ENCODE data around the gene ZNF280D. TPM values are rescaled to one million over a fixed set of nuclear protein-coding genes. Genes with fewer than 3 reads are reported as not detected.

Gene ZNF280D
- total and polyA plus RNA-seq, 3 experiments from 2014 or later: 8.4 to 20.2 (median 18.7) TPM

- peaks cover 0 to 22% (median 1%) of the 10 kb centered on the region in 3 donors for H3K36me3 Mint-ChIP-seq
- Histone ChIP-seq H3K4me3 (ENCODE audit: low read length) (no peak overlapping the region), H3K36me3 (ENCODE audit: insufficient read depth, low read length) (peaks cover 4% of the 10 kb centered on the region), H3K27me3 (ENCODE audit: insufficient read depth, low read length, poor library complexity, severe bottlenecking) (no peaks in the 10 kb centered on the region), H3K9me3 (ENCODE audit: low read length) (no peaks in the 10 kb centered on the region), H3K4me1 (ENCODE audit: insufficient read depth, low read length) (no peaks in the 10 kb centered on the region), H3K27ac (ENCODE audit: low read depth, low read length) (no peak overlapping the region)
- H3K4me3 Mint-ChIP-seq: no peak overlapping the region
- H3K27me3 Mint-ChIP-seq: no peaks in the 10 kb centered on the region
- H3K9me3 Mint-ChIP-seq: no peaks in the 10 kb centered on the region
- DNase-seq: no peak
- no peak overlapping the region for H3K27ac Mint-ChIP-seq
- CTCF ChIA-PET: no interaction called here
- peaks cover 0 to 6% (median 0%) of the 10 kb centered on the region in 3 donors for H3K4me1 Mint-ChIP-seq
- POLR2A ChIA-PET: no interaction called here
Observed at GRCh38 chr15:56693761-56694160, 39.5 kb downstream of the ZNF280D start.

GRCh38 chr15:56690733-56691132 lies 42.6 kb downstream of the ZNF280D start:
- Histone ChIP-seq H3K4me3 (ENCODE audit: low read length) (no peak overlapping the region), H3K27ac (ENCODE audit: low read depth, low read length) (no peak overlapping the region), H3K4me1 (ENCODE audit: insufficient read depth, low read length) (no peaks in the 10 kb centered on the region), H3K27me3 (ENCODE audit: insufficient read depth, low read length, poor library complexity, severe bottlenecking) (no peaks in the 10 kb centered on the region), H3K36me3 (ENCODE audit: insufficient read depth, low read length) (no peaks in the 10 kb centered on the region), H3K9me3 (ENCODE audit: low read length) (no peaks in the 10 kb centered on the region)
- ChIA-PET CTCF (no interaction called here), POLR2A (no interaction called here)
- no peak for DNase-seq
- no peak overlapping the region for H3K27ac Mint-ChIP-seq
- H3K36me3 Mint-ChIP-seq: peaks cover 2 to 22% (median 5%) of the 10 kb centered on the region in 3 donors
- H3K4me3 Mint-ChIP-seq: no peak overlapping the region
- H3K9me3 Mint-ChIP-seq: no peaks in the 10 kb centered on the region
- H3K27me3 Mint-ChIP-seq: no peaks in the 10 kb centered on the region
- H3K4me1 Mint-ChIP-seq: peaks cover 0 to 6% (median 2%) of the 10 kb centered on the region in 3 donors

GRCh38 chr15:56683908-56684307 lies 49.4 kb downstream of the ZNF280D start:
- Histone ChIP-seq H3K36me3 (ENCODE audit: insufficient read depth, low read length) (no peaks in the 10 kb centered on the region), H3K27ac (ENCODE audit: low read depth, low read length) (no peak overlapping the region), H3K9me3 (ENCODE audit: low read length) (no peaks in the 10 kb centered on the region), H3K27me3 (ENCODE audit: insufficient read depth, low read length, poor library complexity, severe bottlenecking) (no peaks in the 10 kb centered on the region), H3K4me3 (ENCODE audit: low read length) (no peak overlapping the region), H3K4me1 (ENCODE audit: insufficient read depth, low read length) (no peaks in the 10 kb centered on the region)
- Mint-ChIP-seq H3K9me3 (no peaks in the 10 kb centered on the region), H3K36me3 (peaks cover 5 to 24% (median 7%) of the 10 kb centered on the region in 3 donors), H3K27ac (no peak overlapping the region), H3K27me3 (no peaks in the 10 kb centered on the region), H3K4me1 (peaks cover 0 to 2% (median 0%) of the 10 kb centered on the region in 3 donors), H3K4me3 (no peak overlapping the region)
- ChIA-PET POLR2A (no interaction called here), CTCF (no interaction called here)
- DNase-seq: no peak

- CTCF ChIA-PET: no interaction called here
- no peak for DNase-seq
- no peak overlapping the region for H3K27ac ChIP-seq (ENCODE audit: low read depth, low read length)
- H3K9me3 ChIP-seq (ENCODE audit: low read length): no peaks in the 10 kb centered on the region
- H3K27me3 ChIP-seq (ENCODE audit: insufficient read depth, low read length, poor library complexity, severe bottlenecking): no peaks in the 10 kb centered on the region
- Mint-ChIP-seq H3K27ac (no peak overlapping the region), H3K4me1 (no peaks in the 10 kb centered on the region), H3K36me3 (peaks cover 13 to 33% (median 15%) of the 10 kb centered on the region in 3 donors), H3K4me3 (no peak overlapping the region), H3K9me3 (no peaks in the 10 kb centered on the region), H3K27me3 (no peaks in the 10 kb centered on the region)
- H3K4me3 ChIP-seq (ENCODE audit: low read length): no peak overlapping the region
- POLR2A ChIA-PET: no interaction called here
- no peaks in the 10 kb centered on the region for H3K4me1 ChIP-seq (ENCODE audit: insufficient read depth, low read length)
- no peaks in the 10 kb centered on the region for H3K36me3 ChIP-seq (ENCODE audit: insufficient read depth, low read length)
Observed at GRCh38 chr15:56681113-56681512, 52.2 kb downstream of the ZNF280D start.

- Histone ChIP-seq H3K4me1 (ENCODE audit: insufficient read depth, low read length) (no peaks in the 10 kb centered on the region), H3K27ac (ENCODE audit: low read depth, low read length) (no peak overlapping the region), H3K27me3 (ENCODE audit: insufficient read depth, low read length, poor library complexity, severe bottlenecking) (no peaks in the 10 kb centered on the region), H3K9me3 (ENCODE audit: low read length) (no peaks in the 10 kb centered on the region), H3K4me3 (ENCODE audit: low read length) (no peak overlapping the region), H3K36me3 (ENCODE audit: insufficient read depth, low read length) (no peaks in the 10 kb centered on the region)
- Mint-ChIP-seq H3K4me3 (no peak overlapping the region), H3K4me1 (peaks cover 0 to 1% (median 0%) of the 10 kb centered on the region in 3 donors), H3K27me3 (no peaks in the 10 kb centered on the region), H3K27ac (no peak overlapping the region), H3K36me3 (peaks cover 20 to 45% (median 27%) of the 10 kb centered on the region in 3 donors), H3K9me3 (no peaks in the 10 kb centered on the region)
- POLR2A ChIA-PET: no interaction called here
- CTCF ChIA-PET: no interaction called here
- DNase-seq: no peak
Observed at GRCh38 chr15:56679225-56679624, 54.1 kb downstream of the ZNF280D start.

- DNase-seq: no peak
- Mint-ChIP-seq H3K27me3 (no peaks in the 10 kb centered on the region), H3K27ac (no peak overlapping the region), H3K4me1 (peaks cover 0 to 1% (median 0%) of the 10 kb centered on the region in 3 donors), H3K36me3 (peaks cover 20 to 49% (median 27%) of the 10 kb centered on the region in 3 donors), H3K4me3 (no peak overlapping the region), H3K9me3 (no peaks in the 10 kb centered on the region)
- Histone ChIP-seq H3K27me3 (ENCODE audit: insufficient read depth, low read length, poor library complexity, severe bottlenecking) (no peaks in the 10 kb centered on the region), H3K9me3 (ENCODE audit: low read length) (no peaks in the 10 kb centered on the region), H3K4me3 (ENCODE audit: low read length) (no peak overlapping the region), H3K27ac (ENCODE audit: low read depth, low read length) (no peak overlapping the region), H3K36me3 (ENCODE audit: insufficient read depth, low read length) (no peaks in the 10 kb centered on the region), H3K4me1 (ENCODE audit: insufficient read depth, low read length) (no peaks in the 10 kb centered on the region)
- ChIA-PET POLR2A (no interaction called here), CTCF (no interaction called here)
Observed at GRCh38 chr15:56678571-56678970, 54.7 kb downstream of the ZNF280D start.

- Mint-ChIP-seq H3K4me1 (peaks cover 0 to 1% (median 0%) of the 10 kb centered on the region in 3 donors), H3K27me3 (no peaks in the 10 kb centered on the region), H3K9me3 (no peaks in the 10 kb centered on the region), H3K36me3 (peaks cover 24 to 58% (median 31%) of the 10 kb centered on the region in 3 donors), H3K4me3 (no peak overlapping the region), H3K27ac (peak overlapping the region in 1 of 8 donors; percentile 1)
- no peaks in the 10 kb centered on the region for H3K27me3 ChIP-seq (ENCODE audit: insufficient read depth, low read length, poor library complexity, severe bottlenecking)
- H3K9me3 ChIP-seq (ENCODE audit: low read length): no peaks in the 10 kb centered on the region
- DNase-seq: no peak
- no peaks in the 10 kb centered on the region for H3K36me3 ChIP-seq (ENCODE audit: insufficient read depth, low read length)
- H3K27ac ChIP-seq (ENCODE audit: low read depth, low read length): no peak overlapping the region
- H3K4me3 ChIP-seq (ENCODE audit: low read length): no peak overlapping the region
- ChIA-PET CTCF (no interaction called here), POLR2A (no interaction called here)
- H3K4me1 ChIP-seq (ENCODE audit: insufficient read depth, low read length): no peaks in the 10 kb centered on the region
Observed at GRCh38 chr15:56677271-56677670, 56.0 kb downstream of the ZNF280D start.

- no peak overlapping the region for H3K4me3 Mint-ChIP-seq
- POLR2A ChIA-PET: no interaction called here
- no peak for DNase-seq
Observed at GRCh38 chr15:56675930-56676329, 57.4 kb downstream of the ZNF280D start.

GRCh38 chr15:56674857-56675256 lies 58.5 kb downstream of the ZNF280D start:
- Histone ChIP-seq H3K4me1 (ENCODE audit: insufficient read depth, low read length) (no peaks in the 10 kb centered on the region), H3K36me3 (ENCODE audit: insufficient read depth, low read length) (no peaks in the 10 kb centered on the region), H3K9me3 (ENCODE audit: low read length) (no peaks in the 10 kb centered on the region), H3K27ac (ENCODE audit: low read depth, low read length) (no peak overlapping the region), H3K4me3 (ENCODE audit: low read length) (no peak overlapping the region), H3K27me3 (ENCODE audit: insufficient read depth, low read length, poor library complexity, severe bottlenecking) (no peaks in the 10 kb centered on the region)
- Mint-ChIP-seq H3K9me3 (no peaks in the 10 kb centered on the region), H3K4me1 (peaks cover 0 to 1% (median 0%) of the 10 kb centered on the region in 3 donors), H3K4me3 (no peak overlapping the region), H3K27ac (peak overlapping the region in 1 of 8 donors; percentile 34), H3K27me3 (no peaks in the 10 kb centered on the region), H3K36me3 (peaks cover 31 to 67% (median 34%) of the 10 kb centered on the region in 3 donors)
- DNase-seq: no peak
- CTCF ChIA-PET: no interaction called here
- POLR2A ChIA-PET: no interaction called here

More at GRCh38 chr15:56675930-56676329, 57.4 kb downstream of the ZNF280D start:
- Histone ChIP-seq H3K36me3 (ENCODE audit: insufficient read depth, low read length) (no peaks in the 10 kb centered on the region), H3K9me3 (ENCODE audit: low read length) (no peaks in the 10 kb centered on the region), H3K4me1 (ENCODE audit: insufficient read depth, low read length) (no peaks in the 10 kb centered on the region), H3K27me3 (ENCODE audit: insufficient read depth, low read length, poor library complexity, severe bottlenecking) (no peaks in the 10 kb centered on the region), H3K4me3 (ENCODE audit: low read length) (no peak overlapping the region), H3K27ac (ENCODE audit: low read depth, low read length) (no peak overlapping the region)
- CTCF ChIA-PET: no interaction called here
- peaks cover 0 to 1% (median 0%) of the 10 kb centered on the region in 3 donors for H3K4me1 Mint-ChIP-seq
- peaks cover 32 to 65% (median 33%) of the 10 kb centered on the region in 3 donors for H3K36me3 Mint-ChIP-seq
- H3K9me3 Mint-ChIP-seq: no peaks in the 10 kb centered on the region
- no peaks in the 10 kb centered on the region for H3K27me3 Mint-ChIP-seq
- H3K27ac Mint-ChIP-seq: no peak overlapping the region
